ENCODE measurements around the gene PPP1R1C. TPM values are rescaled to one million over a fixed set of nuclear protein-coding genes. Genes with fewer than 3 reads are reported as not detected.
"Not testable (repeated sequence)": the region's sequence is repeated elsewhere in the genome, so short reads cannot be mapped to it uniquely, and the experiment has no call there.

PPP1R1C gene
- total RNA-seq, 1 donor from 2014 or later, result not detected

- DNase-seq (ENCODE audit: low spot score), result no peak
These were observed 28.6 kb downstream of the PPP1R1C start for GRCh38 chr2:182014284-182014683.

GRCh38 chr2:182015334-182016109 is 29.9 kb downstream of the PPP1R1C start:
- DNase-seq (ENCODE audit: low spot score), result no peak

- DNase-seq (ENCODE audit: low spot score), result no peak
These were observed 32.6 kb downstream of the PPP1R1C start for GRCh38 chr2:182018218-182018617.

- no peak for DNase-seq (ENCODE audit: low spot score)
These were observed 34.1 kb downstream of the PPP1R1C start for GRCh38 chr2:182019731-182020130.

GRCh38 chr2:182020286-182021070 is 34.8 kb downstream of the PPP1R1C start:
- no peak for DNase-seq (ENCODE audit: low spot score)

- DNase-seq (ENCODE audit: low spot score), result no peak
These were observed 37.6 kb downstream of the PPP1R1C start for GRCh38 chr2:182023235-182023634.

GRCh38 chr2:182030875-182031274 is 45.2 kb downstream of the PPP1R1C start:
- not testable (repeated sequence) for DNase-seq (ENCODE audit: low spot score)

- DNase-seq (ENCODE audit: low spot score), result no peak
These were observed 46.3 kb downstream of the PPP1R1C start for GRCh38 chr2:182031956-182032355.

GRCh38 chr2:182033449-182033848 is 47.8 kb downstream of the PPP1R1C start:
- DNase-seq (ENCODE audit: low spot score), result no peak

- DNase-seq (ENCODE audit: low spot score), result no peak
These were observed 52.9 kb downstream of the PPP1R1C start for GRCh38 chr2:182038576-182038975.

- no peak for DNase-seq (ENCODE audit: low spot score)
These were observed 57.4 kb downstream of the PPP1R1C start for GRCh38 chr2:182043021-182043420.

GRCh38 chr2:182043861-182044260 is 58.2 kb downstream of the PPP1R1C start:
- no peak for DNase-seq (ENCODE audit: low spot score)

GRCh38 chr2:182047544-182047943 is 61.9 kb downstream of the PPP1R1C start:
- no peak for DNase-seq (ENCODE audit: low spot score)

GRCh38 chr2:182048088-182048487 is 62.4 kb downstream of the PPP1R1C start:
- DNase-seq (ENCODE audit: low spot score), result no peak

GRCh38 chr2:182048621-182049020 is 63.0 kb downstream of the PPP1R1C start:
- DNase-seq (ENCODE audit: low spot score), result no peak

- DNase-seq (ENCODE audit: low spot score), result no peak
These were observed 63.9 kb downstream of the PPP1R1C start for GRCh38 chr2:182049372-182050148.

- no peak for DNase-seq (ENCODE audit: low spot score)
These were observed 64.9 kb downstream of the PPP1R1C start for GRCh38 chr2:182050333-182051135.

- no peak for DNase-seq (ENCODE audit: low spot score)
These were observed 70.3 kb downstream of the PPP1R1C start for GRCh38 chr2:182055993-182056392.

- DNase-seq (ENCODE audit: low spot score), result no peak
These were observed 71.3 kb downstream of the PPP1R1C start for GRCh38 chr2:182057002-182057401.

GRCh38 chr2:182058056-182058455 is 72.4 kb downstream of the PPP1R1C start:
- no peak for DNase-seq (ENCODE audit: low spot score)

- no peak for DNase-seq (ENCODE audit: low spot score)
These were observed 76.1 kb downstream of the PPP1R1C start for GRCh38 chr2:182061739-182062138.

Measured in mesenteric fat pad (tissue), 1 donor.